NOMO-1 treated with DMSO at 0.1 percent for 48 hours (cell line): ENCODE measurements around the gene SNTG2.

Source experiments
- DNase-seq: peaks from one replicate; lab custom pipeline; 2025; ENCODE audit not compliant: unreplicated experiment; lab: John Stamatoyannopoulos, UW

The SNTG2 gene

GRCh38 chr2:1259746-1260145 lies 309.1 kb downstream of the SNTG2 start:
- no peak for DNase-seq

GRCh38 chr2:1262609-1263008 lies 312.0 kb downstream of the SNTG2 start:
- no peak for DNase-seq

- DNase-seq, result no peak
These were observed 314.8 kb downstream of the SNTG2 start for GRCh38 chr2:1265454-1265853.

GRCh38 chr2:1266351-1266750 lies 315.7 kb downstream of the SNTG2 start:
- no peak for DNase-seq

- no peak for DNase-seq
These were observed 317.4 kb downstream of the SNTG2 start for GRCh38 chr2:1268034-1268433.

- no peak for DNase-seq
These were observed 319.2 kb downstream of the SNTG2 start for GRCh38 chr2:1269812-1270211.

GRCh38 chr2:1272835-1273234 lies 322.2 kb downstream of the SNTG2 start:
- no peak for DNase-seq

- DNase-seq, result no peak
These were observed 327.0 kb downstream of the SNTG2 start for GRCh38 chr2:1277634-1278033.

GRCh38 chr2:1278125-1278524 lies 327.5 kb downstream of the SNTG2 start:
- DNase-seq, result no peak

- DNase-seq, result no peak
These were observed 328.2 kb downstream of the SNTG2 start for GRCh38 chr2:1278861-1279260.

- no peak for DNase-seq
These were observed 331.9 kb downstream of the SNTG2 start for GRCh38 chr2:1282552-1282951.

GRCh38 chr2:1283020-1283801 lies 332.6 kb downstream of the SNTG2 start:
- DNase-seq, result no peak

- no peak for DNase-seq
These were observed 333.2 kb downstream of the SNTG2 start for GRCh38 chr2:1283871-1284270.

GRCh38 chr2:1286929-1287328 lies 336.3 kb downstream of the SNTG2 start:
- DNase-seq, result no peak

- no peak for DNase-seq
These were observed 336.8 kb downstream of the SNTG2 start for GRCh38 chr2:1287427-1287826.

GRCh38 chr2:1294900-1295299 lies 344.3 kb downstream of the SNTG2 start:
- no peak for DNase-seq

- DNase-seq, result no peak
These were observed 345.1 kb downstream of the SNTG2 start for GRCh38 chr2:1295740-1296139.

GRCh38 chr2:1297372-1298159 lies 346.9 kb downstream of the SNTG2 start:
- no peak for DNase-seq

GRCh38 chr2:1299043-1299442 lies 348.4 kb downstream of the SNTG2 start:
- DNase-seq, result no peak

- DNase-seq, result no peak
These were observed 349.6 kb downstream of the SNTG2 start for GRCh38 chr2:1300284-1300683.

GRCh38 chr2:1301056-1301455 lies 350.4 kb downstream of the SNTG2 start:
- no peak for DNase-seq

- no peak for DNase-seq
These were observed 354.8 kb downstream of the SNTG2 start for GRCh38 chr2:1305342-1306013.
